SK-N-SH treated with all-trans-retinoic acid at 6 μM for 48 hours (cell line): Measurements from ENCODE around the gene POP4.

Source experiments
- ARNTL ChIP-seq: fragments of 450-650 bp; formaldehyde crosslinking; IDR thresholded peaks from 2 replicates; pipeline ENCODE4 v1.5.0; 2020; ENCODE audit warnings: low read depth, mild to moderate bottlenecking, moderate library complexity, borderline replicate concordance
- CREB5 ChIP-seq: fragments of 250-450 bp; sonication (Bioruptor Pico); IDR thresholded peaks from 2 replicates; pipeline ENCODE4 v1.5.1; 2020; ENCODE audit warnings: low read depth, mild to moderate bottlenecking, moderate library complexity
- CSRNP3 ChIP-seq: fragments of 250-450 bp; sonication (Bioruptor Pico); IDR thresholded peaks from 2 replicates; pipeline ENCODE4 v1.5.1; 2021; ENCODE audit warnings: mild to moderate bottlenecking, moderate library complexity
- GLIS3 ChIP-seq: fragments of 250-450 bp; sonication (Bioruptor Pico); IDR thresholded peaks from 2 replicates; pipeline ENCODE4 v1.5.0; 2020; ENCODE audit warnings: mild to moderate bottlenecking, moderate library complexity
- ISL1 ChIP-seq: fragments of 250-450 bp; sonication (Bioruptor Pico); IDR thresholded peaks from 2 replicates; pipeline ENCODE4 v2.1.2; 2022; ENCODE audit warnings: mild to moderate bottlenecking, moderate library complexity
- OSR1 ChIP-seq: fragments of 250-450 bp; sonication (Bioruptor Pico); IDR thresholded peaks from 2 replicates; pipeline ENCODE4 v1.8.0; 2022; ENCODE audit warnings: moderate library complexity, mild to moderate bottlenecking, inconsistent platforms
- PATZ1 ChIP-seq: fragments of 250-450 bp; sonication (Bioruptor Pico); IDR thresholded peaks from 2 replicates; pipeline ENCODE4 v1.8.0; 2020; ENCODE audit warnings: mild to moderate bottlenecking, moderate library complexity, borderline replicate concordance
- PPARA ChIP-seq: fragments of 250-450 bp; sonication (Bioruptor Pico); IDR thresholded peaks from 2 replicates; pipeline ENCODE4 v1.5.0; 2020; ENCODE audit warnings: mild to moderate bottlenecking, borderline replicate concordance
- RARB ChIP-seq: fragments of 250-450 bp; sonication (Bioruptor Pico); IDR thresholded peaks from 2 replicates; pipeline ENCODE4 v1.8.0; 2021; ENCODE audit warnings: mild to moderate bottlenecking, moderate library complexity
- SNAI2 ChIP-seq: fragments of 250-450 bp; sonication (Bioruptor Pico); IDR thresholded peaks from 2 replicates; pipeline ENCODE4 v1.5.0; 2020; ENCODE audit warnings: mild to moderate bottlenecking, moderate library complexity
- ZC3H10 ChIP-seq: fragments of 250-450 bp; sonication (Bioruptor Pico); IDR thresholded peaks from 2 replicates; pipeline ENCODE4 v1.5.1; 2021; ENCODE audit warnings: mild to moderate bottlenecking, moderate library complexity
- ZFP3 ChIP-seq: fragments of 250-450 bp; sonication (Bioruptor Pico); IDR thresholded peaks from 2 replicates; pipeline ENCODE4 v1.5.0; 2020; ENCODE audit warnings: mild to moderate bottlenecking, moderate library complexity
- ZFP30 ChIP-seq: fragments of 450-650 bp; formaldehyde crosslinking; IDR thresholded peaks from 2 replicates; pipeline ENCODE4 v1.5.0; 2022; ENCODE audit warnings: mild to moderate bottlenecking, moderate library complexity
- ZNF8 ChIP-seq: fragments of 450-650 bp; formaldehyde crosslinking; IDR thresholded peaks from 2 replicates; pipeline ENCODE4 v1.5.0; 2020; ENCODE audit warnings: mild to moderate bottlenecking, moderate library complexity

DNA sequence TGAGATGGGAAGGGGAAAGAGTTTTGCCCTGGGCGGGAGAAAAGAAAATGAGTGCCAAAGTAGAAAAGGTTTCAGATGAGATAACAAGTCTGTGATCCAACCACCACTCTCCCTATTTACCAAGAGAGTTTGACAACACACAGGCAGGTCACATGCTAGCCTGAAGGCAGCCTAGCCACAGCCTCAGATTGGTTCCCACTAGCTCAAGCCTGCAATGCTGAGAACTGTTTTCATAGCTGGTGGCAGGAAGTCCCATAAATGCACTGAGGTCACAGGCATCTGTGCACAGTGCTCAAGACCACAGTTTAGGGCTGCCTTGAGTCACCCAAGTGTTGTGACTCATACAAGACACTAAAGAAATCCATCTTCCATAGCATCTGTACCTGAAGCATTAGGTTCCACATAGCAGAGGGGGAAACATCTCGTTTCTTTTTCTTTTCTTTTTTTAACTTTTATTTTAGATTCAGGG is 18.5 kb upstream of the POP4 start:
- TF ChIP-seq OSR1 (CRISPR knock-in tag) (no peak), GLIS3 (no peak), ISL1 (CRISPR knock-in tag) (no peak), CREB5 (CRISPR knock-in tag) (no peak), ARNTL (CRISPR knock-in tag) (no peak), RARB (no peak), PATZ1 (CRISPR knock-in tag) (no peak), ZFP3 (no peak), CSRNP3 (CRISPR knock-in tag) (no peak), ZFP30 (CRISPR knock-in tag) (no peak), PPARA (no peak), ZC3H10 (CRISPR knock-in tag) (no peak), ZNF8 (no peak), SNAI2 (CRISPR knock-in tag) (no peak)
